HG03520 (cell line): ENCODE measurements around the gene STUM.
"Not testable (repeated sequence)": the region's sequence is repeated elsewhere in the genome, so short reads cannot be mapped to it uniquely, and the experiment has no call there.

Source experiments
- ATAC-seq: cut with Tn5 transposase; IDR thresholded peaks from one replicate; pipeline ENCODE4 v1.9.1; 2021; ENCODE audit warnings: mild to moderate bottlenecking, moderate library complexity; ENCODE audit not compliant: unreplicated experiment

STUM gene

DNA sequence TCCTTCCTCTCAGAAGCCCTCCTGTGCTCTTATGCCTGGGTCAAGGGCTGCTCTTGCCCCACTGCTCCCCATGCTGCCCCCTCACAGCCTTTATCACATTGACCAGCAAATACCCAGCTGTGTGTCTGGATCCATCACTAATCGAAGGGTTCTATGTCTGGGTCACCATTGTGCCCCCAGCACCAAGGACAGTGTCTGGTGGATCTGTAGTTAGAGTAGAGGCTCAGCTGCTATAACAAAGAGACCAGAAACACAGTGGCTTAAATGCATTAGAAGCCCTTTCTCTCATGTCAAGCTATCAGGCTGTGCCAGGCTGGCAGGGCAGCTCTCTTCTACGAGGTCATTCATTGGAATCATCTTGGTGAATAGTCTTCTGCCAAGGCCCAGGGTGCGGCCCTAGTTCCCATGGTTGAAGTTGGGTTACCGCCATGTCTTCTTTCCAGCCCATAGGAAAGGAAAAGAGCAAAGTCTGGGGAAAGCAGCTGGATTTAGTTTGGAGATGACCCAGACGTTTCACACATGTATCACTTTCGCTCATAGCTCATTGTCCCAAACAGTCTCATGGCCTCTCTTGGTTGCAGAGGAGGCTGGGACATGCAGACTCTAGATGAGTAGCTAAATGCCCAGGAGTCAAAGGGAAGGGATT lies 32.2 kb downstream of the STUM start:
- ATAC-seq = no peak

DNA sequence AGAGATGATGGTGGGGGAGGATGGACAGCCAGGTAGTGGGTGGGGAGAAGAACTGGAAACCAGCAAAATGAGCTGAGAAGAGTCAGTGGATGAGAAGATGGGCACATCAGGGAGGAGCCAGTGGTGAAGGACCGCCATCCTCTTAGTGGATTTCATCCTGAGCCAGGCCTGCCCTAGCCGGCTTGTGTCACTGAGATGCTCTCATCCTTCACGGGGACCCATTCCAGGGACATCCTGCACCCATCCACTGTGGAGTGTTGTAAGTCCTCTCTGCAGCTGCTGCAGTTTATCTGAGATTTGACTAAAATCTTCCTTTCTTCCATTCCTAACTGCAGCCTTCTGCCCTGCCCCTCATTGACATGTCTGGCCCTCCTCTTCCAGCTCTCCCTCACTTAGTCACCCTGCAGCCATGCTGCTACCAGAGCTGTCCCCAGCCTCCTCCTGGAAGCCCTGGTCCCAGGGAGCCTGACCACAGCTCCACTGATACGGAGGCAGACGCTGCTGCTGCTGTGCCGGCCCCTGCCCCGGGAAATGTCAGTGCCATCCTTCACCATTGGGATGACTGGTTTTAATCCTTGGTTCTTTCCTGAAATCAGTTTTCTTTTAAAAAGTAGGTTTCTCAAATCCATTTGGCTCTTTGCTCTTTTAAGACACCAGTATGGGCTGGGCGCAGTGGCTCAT lies 33.2 kb downstream of the STUM start:
- no peak for ATAC-seq

DNA sequence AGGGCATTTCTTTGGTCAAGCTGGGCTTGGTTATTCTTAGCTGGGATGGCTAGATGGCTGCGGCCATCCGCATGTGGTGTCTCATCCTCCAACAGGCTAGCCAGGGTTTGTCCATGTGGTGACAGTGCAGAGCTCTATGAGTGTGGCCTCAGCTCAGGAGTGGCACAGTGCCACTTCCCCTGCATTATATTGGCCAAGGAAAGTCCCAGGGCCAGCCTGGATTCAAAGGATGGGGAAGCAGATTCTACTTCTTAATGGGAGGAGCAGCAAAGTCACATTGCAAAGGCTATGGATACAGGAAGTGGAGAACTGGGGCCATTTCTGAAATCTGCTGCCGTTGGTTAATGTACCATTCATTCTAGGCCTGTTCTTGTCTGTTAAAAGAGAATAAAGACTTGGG lies 34.4 kb downstream of the STUM start:
- ATAC-seq = no peak

DNA sequence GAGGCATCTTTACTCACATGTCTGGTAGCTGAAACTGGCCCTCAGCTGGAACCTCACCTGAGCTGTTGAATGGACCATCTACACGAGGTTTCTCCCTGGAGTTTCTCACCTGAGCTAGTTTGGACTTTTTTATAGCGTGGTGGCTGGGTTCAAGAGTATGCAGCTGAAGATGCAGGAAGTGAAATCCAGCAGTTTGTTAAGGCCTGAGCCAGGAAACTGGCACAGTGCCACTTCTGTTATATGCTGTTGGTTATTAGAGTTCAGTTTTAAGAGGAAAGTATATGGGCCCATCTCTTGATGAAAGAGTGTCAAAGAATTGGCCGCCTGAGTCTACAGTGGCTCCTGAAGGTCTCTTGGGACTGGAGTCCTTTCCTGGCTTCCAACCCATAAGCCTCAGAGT lies 35.6 kb downstream of the STUM start:
- ATAC-seq = no peak

DNA sequence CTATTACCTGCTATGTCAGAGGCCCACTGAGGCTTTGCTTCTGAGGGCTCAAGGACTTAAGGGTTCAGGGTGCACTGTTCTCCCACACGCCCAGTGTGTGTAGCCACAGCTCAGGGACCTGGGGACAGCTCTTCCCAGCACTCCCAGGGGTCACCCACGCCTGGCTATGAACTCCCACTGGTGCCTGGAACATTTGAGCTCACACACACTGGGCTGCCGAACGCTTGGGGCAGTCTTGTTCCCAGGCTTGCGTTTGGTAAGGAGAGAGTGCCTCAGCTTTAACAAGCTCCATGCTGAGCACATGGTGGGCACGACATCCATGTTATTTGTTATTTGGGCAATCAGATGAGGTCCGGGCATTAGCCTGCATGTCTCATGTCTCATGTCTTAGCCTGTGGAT lies 37.6 kb downstream of the STUM start:
- ATAC-seq = no peak

DNA sequence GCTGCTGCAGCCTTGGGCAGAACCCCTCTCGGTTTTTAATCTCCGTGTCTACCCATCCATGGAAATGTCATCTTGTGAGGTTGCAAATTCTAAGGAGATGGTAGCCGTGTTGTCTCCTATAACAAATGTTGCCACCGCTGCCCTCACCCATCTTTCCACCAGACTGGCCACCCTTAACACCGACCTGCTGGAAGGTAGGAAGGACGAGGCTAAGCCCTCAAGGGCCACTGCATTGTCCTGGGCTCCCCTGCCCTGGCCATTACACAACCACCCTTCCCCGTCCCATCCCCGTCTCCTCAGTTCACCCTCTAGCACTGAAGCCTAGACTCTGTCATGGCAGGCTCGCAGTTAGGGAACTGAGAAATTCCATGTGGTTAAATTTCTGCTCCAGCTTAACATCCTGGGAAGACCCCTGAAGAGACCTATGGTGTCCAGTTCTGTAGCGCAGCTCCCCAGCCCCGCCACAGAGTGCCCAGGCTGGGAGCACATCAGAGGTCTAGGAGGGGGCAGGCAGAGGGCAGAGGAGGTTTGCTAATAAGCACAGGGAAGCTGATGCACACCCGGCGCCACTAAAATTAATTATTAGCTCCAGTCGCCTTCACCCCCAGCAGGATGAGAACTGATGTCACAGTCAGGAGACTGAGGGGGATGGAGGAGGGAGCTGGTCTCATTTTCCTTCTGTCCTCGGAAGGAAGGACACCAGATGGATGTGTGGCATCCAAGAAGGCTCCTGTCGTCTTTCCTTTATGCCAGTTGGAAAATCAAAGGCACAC lies 38.3 kb downstream of the STUM start:
- no peak for ATAC-seq

DNA sequence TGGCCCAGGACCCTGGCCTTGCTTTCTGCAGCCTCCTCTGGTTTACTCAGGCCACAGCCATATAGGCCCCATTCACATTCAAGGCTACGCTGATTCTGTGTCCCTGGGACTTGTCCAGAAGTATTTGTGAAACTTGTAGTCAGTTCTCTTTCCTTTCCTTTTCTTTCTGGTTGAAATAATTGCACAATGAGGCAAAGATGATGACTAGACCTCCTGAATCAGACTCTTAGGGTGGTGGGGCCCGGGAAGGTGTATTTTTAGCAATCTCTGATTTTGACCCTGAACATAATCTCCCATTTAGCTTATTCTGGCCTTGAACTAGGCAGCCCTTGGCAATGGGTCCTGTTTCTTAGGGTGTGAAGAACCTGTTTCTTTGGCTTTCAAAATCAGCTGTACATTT lies 39.9 kb downstream of the STUM start:
- ATAC-seq = no peak

DNA sequence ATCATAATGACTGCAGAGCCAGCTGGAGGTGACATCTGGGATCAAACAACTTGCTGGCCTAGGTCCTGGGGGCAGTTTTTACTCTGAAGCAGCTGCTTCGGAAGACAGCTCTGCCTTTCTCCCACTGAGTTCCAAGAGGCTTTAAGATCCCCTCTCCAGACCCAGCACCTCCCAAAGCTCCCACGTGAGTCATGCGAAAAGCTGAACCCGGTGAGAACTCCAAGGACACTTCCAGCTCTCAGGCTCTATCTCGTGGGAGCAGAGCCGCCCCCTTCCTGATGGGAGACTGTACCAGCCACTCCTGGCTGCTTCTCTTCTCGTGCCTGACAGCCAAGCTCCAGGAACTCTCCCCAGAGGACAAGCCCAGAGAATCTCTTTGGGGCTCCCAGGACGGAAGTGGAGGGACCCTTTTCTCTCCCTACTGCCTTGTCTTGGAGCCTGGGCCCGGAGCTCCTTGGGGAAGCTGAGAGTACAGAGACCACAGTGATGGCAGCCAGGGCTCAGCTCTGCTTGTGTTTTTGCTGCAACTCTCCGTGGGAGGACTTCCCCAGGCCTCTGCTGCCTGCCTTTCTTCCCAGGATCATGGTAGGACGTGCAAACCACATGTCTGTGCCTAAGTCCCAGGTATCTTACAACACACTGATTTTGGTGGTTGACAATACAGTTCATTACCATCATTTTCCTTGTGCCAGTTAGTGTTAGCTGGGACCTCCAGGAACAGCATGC lies 40.6 kb downstream of the STUM start:
- no peak for ATAC-seq

DNA sequence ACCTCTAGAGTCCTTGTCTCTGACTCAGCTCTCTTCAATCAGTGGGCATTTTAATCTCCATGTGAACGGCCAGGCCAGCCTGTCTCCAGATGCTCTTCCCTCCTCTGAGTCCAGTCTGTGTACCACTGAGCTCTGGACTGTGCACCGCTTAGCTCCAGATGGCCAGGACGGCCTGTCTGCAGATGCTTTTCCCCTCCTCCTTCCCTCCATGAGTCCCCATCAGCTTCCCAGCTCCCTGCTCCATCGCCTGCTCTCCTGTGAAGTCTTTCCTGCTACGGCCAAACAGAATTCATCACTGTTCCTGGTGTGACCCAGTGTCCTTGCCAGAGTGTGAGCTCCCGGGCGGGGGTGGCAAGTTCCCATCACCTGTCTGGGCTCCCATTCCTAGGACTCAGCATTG lies 42.0 kb downstream of the STUM start:
- no peak for ATAC-seq

DNA sequence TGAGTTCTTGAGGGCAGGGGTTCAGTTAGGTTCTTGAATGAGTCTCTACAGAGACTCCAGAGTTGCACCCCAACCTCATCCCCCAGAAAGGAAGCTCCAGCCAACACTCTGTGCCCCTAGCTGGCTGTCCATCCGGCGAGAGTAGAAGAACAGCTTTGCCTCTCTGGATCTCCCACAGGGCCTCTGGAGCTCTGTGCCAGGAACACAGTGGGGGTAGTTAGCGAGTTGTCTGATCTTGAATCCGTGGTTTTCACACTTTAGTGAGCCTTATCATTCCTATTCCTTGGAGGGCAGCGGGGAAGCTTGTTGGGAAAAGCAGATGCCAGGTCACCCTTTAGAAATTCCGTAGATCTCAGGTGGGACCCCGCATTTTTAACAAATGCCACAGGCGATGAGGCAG lies 45.0 kb downstream of the STUM start:
- ATAC-seq = no peak

DNA sequence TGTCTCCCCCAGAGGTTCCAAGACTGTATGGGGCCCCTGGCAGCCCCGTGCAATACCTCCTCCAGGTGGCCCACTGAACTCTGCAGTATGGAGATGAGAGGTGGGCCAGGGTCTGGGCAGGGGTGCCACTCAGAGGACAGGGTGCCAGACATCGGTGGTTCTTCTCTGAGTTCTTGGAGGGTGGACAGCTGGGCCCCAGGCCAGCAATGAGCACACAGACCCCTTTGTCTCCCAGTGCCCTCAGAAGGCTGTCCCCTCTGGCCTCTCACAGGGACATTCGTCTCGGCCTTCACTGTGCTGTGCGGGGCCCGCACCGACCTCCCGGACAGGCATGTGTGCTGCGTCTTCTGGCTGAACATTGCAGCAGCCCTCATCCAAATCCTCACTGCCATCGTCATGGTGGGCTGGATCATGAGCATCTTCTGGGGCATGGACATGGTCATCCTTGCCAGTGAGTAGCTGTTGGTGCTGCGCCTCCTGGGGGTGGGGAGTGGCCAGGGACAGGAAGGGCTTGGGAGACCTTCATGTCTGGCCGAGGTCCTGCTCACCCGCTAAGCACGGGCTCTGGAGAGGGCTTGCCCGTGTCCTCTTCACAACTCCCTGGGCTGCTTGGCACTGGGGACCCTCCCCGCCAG lies 48.1 kb downstream of the STUM start:
- ATAC-seq = no peak

DNA sequence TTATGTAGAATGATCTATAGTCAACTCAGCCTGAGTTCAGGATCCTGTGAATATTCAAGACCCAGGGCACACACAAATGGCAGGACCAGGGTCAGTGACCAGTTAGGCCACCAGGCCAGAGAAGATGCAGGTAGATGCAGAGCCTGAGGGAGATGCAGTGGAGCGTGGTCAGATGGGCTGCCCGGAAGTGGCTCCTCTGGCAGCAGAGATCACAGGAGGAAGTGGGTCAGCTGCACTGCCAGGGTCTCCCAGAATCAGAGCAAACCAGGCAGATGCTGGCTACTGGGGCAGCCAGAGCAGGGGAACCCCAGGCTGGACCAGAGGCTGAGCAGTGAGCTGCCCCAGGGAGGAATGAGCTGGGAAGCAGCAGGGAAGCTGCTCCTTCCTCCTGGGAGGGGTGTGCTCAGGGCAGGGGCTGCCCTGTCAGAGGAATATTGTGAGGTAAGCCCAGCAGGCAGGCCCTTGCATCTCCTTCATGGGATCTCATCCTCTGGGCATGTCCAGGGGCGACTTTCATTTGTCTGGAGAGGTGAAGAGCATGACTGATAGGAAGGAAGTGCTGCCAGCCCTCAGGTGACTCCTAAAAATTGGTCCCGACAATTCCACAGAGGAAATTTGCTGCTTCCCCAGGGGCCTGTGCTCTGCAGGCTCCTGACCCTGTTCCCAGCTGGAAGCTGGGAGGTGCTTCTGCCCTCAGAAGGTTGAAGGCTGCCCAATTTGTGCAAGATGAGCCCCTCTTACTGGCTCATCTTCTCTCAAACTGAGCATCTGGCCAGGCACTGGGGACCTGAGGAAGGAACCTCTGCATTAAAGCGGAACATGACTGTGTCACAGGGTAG lies 49.3 kb downstream of the STUM start:
- ATAC-seq = no peak

DNA sequence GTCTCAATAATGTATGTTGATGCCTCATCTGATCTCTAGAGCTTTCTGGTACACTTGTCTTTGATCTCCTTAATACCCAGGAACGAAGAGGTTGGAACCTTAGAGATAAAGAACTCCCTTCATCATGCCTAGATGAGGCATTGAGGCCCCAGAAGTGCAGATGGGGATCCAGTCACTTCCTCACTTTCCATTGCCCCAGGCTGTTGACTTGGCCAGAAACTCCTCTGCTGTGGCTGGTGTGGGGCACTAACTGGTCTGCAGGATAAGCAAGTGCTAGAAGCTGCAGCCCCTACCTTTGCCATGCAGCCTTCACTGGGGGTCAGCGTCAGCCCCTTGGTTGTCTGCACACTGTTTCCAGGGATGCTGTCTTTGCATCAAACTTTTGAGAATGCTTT lies 49.9 kb downstream of the STUM start:
- ATAC-seq = no peak

DNA sequence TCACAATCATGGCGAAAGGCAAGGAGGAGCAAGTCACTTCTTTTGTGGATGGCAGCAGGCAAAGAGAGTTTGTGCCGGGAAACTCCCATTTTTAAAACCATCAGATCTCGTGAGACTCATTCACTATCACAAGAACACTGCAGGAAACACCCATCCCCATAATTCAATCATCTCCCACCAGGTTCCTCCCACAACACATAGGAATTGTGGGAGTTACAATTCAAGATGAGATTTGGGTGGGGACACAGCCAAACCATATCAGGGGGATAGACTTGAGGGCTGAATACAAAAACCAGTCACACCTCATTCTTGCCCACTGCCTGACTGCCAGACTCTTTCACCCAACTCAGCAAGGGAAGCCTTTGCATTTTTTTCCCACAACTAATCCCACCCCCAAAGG lies 50.4 kb downstream of the STUM start:
- ATAC-seq = not testable (repeated sequence)

DNA sequence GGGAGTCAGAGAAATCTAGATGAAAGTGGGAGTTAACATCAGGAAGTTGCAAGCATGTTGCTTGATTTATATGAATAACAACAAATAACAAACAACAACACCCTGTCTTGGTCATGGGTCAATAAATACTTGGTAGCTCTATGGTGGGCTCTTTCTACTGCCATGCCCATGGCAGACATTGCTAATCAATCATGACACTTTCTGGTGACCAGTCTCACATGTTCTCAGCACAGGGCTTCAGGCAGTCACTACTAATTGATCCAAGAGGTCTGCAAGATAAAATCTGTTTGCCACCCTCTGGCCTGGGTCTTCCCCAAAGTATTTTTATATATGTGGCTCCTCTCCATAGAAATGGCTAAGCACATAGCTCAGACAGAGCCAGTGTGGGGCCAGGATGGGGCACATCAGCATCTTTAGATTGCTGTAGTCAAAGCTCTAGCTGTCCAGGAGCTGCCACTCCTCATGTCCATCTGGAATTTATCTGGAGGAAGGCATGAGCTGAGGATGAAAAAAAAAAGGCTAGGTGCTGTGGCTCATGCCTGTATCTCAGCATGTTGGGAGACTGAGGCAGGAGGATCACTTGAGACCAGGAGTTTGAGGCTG lies 51.2 kb downstream of the STUM start:
- no peak for ATAC-seq

DNA sequence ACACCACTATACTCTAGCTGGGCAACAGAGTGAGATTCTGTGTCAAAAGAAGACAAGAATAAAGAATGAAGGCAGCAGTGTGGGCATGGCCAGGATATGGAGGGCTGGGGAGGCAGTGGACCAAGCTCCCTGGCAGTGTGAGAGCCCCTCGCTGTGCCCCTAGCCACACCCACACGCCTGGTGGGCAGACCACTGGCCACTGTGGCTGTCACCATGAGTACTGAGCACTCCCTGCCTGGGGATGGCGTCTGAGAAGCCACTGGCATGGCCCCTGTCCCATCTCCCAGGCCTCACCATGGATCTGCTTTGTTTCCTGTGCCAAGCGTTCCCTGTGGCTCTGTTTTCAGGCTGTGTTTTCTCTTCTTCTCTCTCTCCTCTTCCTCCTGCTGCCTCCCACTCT lies 51.7 kb downstream of the STUM start:
- no peak for ATAC-seq

DNA sequence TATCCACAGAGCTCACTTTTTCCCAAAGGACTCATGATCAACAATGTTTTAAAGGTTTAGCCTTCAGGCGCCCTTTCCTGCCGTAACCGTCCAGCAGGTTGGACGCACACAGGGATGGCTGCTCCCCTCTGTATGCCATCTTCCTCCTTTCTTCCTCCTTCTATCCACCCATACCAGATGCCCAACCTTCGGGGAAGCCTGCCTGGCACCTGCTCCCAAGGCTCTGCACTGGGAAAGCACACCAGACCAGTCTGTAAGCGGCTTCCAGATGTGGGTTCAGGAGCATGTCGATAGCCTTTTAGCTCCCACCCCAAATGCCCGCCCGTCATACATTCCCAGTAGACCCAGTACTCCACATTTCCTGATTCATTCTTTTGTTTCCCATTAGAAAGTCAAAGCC lies 52.9 kb downstream of the STUM start:
- no peak for ATAC-seq

DNA sequence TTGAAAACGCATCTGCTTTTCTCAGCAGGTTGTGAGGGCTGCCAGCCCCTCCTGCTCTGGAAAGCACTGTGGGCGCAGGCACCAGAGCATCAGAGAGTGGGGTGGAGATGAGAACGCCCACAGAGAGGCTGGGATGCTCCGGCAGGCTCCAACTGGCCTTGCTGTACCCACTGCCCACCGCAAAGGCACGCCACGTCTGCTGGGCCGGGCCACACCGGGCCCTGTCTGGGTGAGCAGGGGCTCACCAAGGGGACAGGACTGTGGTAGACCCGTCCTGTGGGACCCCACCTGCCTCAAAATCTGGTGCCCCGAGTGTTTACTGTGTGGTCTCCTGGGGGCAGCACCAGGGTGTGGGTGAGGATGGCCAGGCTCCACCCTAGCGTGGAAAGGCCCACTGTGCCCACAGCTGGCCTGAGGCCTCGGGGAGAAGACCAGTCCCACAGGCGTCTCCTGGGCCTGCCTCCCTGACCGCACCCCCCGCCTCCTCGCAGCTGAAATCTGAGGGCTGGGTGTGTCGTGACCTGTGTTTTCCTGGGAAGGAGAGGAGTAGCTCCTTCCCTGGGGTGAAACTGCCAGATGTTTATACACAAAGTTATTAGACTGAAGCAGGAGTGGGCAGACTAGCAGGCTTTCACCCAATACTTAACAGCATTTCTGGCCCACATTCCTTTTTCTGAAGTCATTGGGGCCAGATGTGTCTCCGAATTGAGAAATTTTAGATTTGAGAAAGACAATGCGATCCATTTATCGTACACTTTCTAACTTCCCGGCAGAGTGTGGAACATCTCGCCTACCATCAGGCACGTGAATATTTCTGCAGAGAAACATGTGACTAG lies 53.8 kb downstream of the STUM start:
- no peak for ATAC-seq
